Tibial artery (tissue), 4 donors: ENCODE data around the gene PKP4.

Experiments used
- DNase-seq, 2 donors: peaks; one replicate each; pipeline ENCODE4 v3.0.0-alpha.2; 2019
- H3K27ac ChIP-seq, 2 donors: fragments of 200-600 bp; sonication (generic) in 1 of 2; 1 replicate in 1 of 2; 2 replicates in 1 of 2; pipeline ENCODE4 v1.5.1; 2018 to 2019; ENCODE audit warnings: mild to moderate bottlenecking in 1 of 2
- H3K27me3 ChIP-seq, 2 donors: fragments of 200-600 bp; sonication (generic) in 1 of 2; one replicate each; pipeline versions ENCODE4 v1.5.1 to v1.6.0; 2016 to 2019
- H3K36me3 ChIP-seq, 3 donors: fragments of 200-600 bp; sonication (generic) in 2 of 3; one replicate each; pipeline ENCODE4 v1.5.1; 2016 to 2019; ENCODE audit warnings: mild to moderate bottlenecking in 2 of 3
- H3K4me1 ChIP-seq, 4 donors: fragments of 200-600 bp; sonication (generic) in 2 of 4; 1 replicate in 3 of 4; 2 replicates in 1 of 4; pipeline ENCODE4 v1.5.1; 2016 to 2019
- H3K4me3 ChIP-seq, 2 donors: fragments of 200-600 bp; sonication (generic) in 1 of 2; 1 replicate in 1 of 2; 2 replicates in 1 of 2; pipeline ENCODE4 v1.5.1; 2018 to 2019; ENCODE audit warnings: mild to moderate bottlenecking in 2 of 2
- H3K9me3 ChIP-seq, 3 donors: fragments of 200-600 bp; sonication (generic) in 1 of 3; one replicate each; pipeline ENCODE4 v1.5.1; 2016 to 2019
- CTCF ChIP-seq, 2 experiments: fragments of 200-600 bp in 1 of 2; fragments of 450-650 bp in 1 of 2; IDR thresholded peaks; one replicate each; pipeline ENCODE4 v1.5.1; 2017 to 2019; ENCODE audit warnings: antibody characterized with exemption in 2 of 2, mild to moderate bottlenecking in 1 of 2, moderate library complexity in 1 of 2
- intact Hi-C: fragments of 100-400 bp; cut with DNase I; formaldehyde crosslinking; loops from one replicate; pipeline ENCODE4 v1.15.0; 2023; ENCODE audit warnings: low total_unique reads

The PKP4 gene

GRCh38 chr2:158477202-158477601 is 20.4 kb downstream of the PKP4 start:
- Histone ChIP-seq H3K27ac (peak overlapping the region in 1 of 2 donors; percentile 8), H3K4me3 (no peak overlapping the region), H3K36me3 (no peaks in the 10 kb centered on the region), H3K4me1 (peaks cover 0 to 24% (median 3%) of the 10 kb centered on the region in 4 donors), H3K27me3 (no peaks in the 10 kb centered on the region), H3K9me3 (no peaks in the 10 kb centered on the region)
- intact Hi-C loops: no loop called here
- no peak for TF ChIP-seq CTCF (IDR thresholded peaks at IDR 0.05)
- no peak for DNase-seq

GRCh38 chr2:158478237-158478636 is 21.5 kb downstream of the PKP4 start:
- no peak for DNase-seq
- H3K27ac ChIP-seq: peak overlapping the region in 1 of 2 donors; percentile 8
- no peak overlapping the region for H3K4me3 ChIP-seq
- H3K4me1 ChIP-seq: peaks cover 0 to 24% (median 3%) of the 10 kb centered on the region in 4 donors
- intact Hi-C loops: no loop called here
- H3K27me3 ChIP-seq: no peaks in the 10 kb centered on the region
- no peak for TF ChIP-seq CTCF (IDR thresholded peaks at IDR 0.05)
- H3K9me3 ChIP-seq: no peaks in the 10 kb centered on the region
- no peaks in the 10 kb centered on the region for H3K36me3 ChIP-seq

- Histone ChIP-seq H3K36me3 (no peaks in the 10 kb centered on the region), H3K9me3 (no peaks in the 10 kb centered on the region), H3K27me3 (no peaks in the 10 kb centered on the region), H3K27ac (peak overlapping the region in 1 of 2 donors; percentile 3), H3K4me3 (no peak overlapping the region), H3K4me1 (peaks cover 0 to 24% (median 3%) of the 10 kb centered on the region in 4 donors)
- no peak for DNase-seq
- TF ChIP-seq CTCF (IDR thresholded peaks at IDR 0.05): no peak
- intact Hi-C loops: no loop called here
Observed at GRCh38 chr2:158478816-158479215, 22.1 kb downstream of the PKP4 start.

- H3K27ac ChIP-seq: no peak overlapping the region
- no peak overlapping the region for H3K4me3 ChIP-seq
- no peaks in the 10 kb centered on the region for H3K27me3 ChIP-seq
- peaks cover 0 to 25% (median 3%) of the 10 kb centered on the region in 4 donors for H3K4me1 ChIP-seq
- TF ChIP-seq CTCF (IDR thresholded peaks at IDR 0.05): no peak
- no peaks in the 10 kb centered on the region for H3K36me3 ChIP-seq
- intact Hi-C loops: no loop called here
- DNase-seq: no peak
- H3K9me3 ChIP-seq: no peaks in the 10 kb centered on the region
Observed at GRCh38 chr2:158481116-158481515, 24.4 kb downstream of the PKP4 start.

GRCh38 chr2:158482594-158482993 is 25.8 kb downstream of the PKP4 start:
- Histone ChIP-seq H3K4me1 (peaks cover 0 to 33% (median 12%) of the 10 kb centered on the region in 4 donors), H3K27me3 (no peaks in the 10 kb centered on the region), H3K36me3 (no peaks in the 10 kb centered on the region), H3K9me3 (no peaks in the 10 kb centered on the region), H3K27ac (no peak overlapping the region), H3K4me3 (no peak overlapping the region)
- intact Hi-C loops: no loop called here
- TF ChIP-seq CTCF (IDR thresholded peaks at IDR 0.05): no peak
- no peak for DNase-seq
